Adrenal gland (tissue), 19 donors: ENCODE measurements around the gene SLC52A3. TPM values are rescaled to one million over a fixed set of nuclear protein-coding genes. Genes with fewer than 3 reads are reported as not detected.
"Not testable (repeated sequence)": the region's sequence is repeated elsewhere in the genome, so short reads cannot be mapped to it uniquely, and the experiment has no call there.

ENCODE experiments used
- DNase-seq, 7 donors: peaks; one replicate each; pipeline ENCODE4 v3.0.0-alpha.2; 2019 to 2020
- H3K27ac ChIP-seq, 5 donors: fragments of 200-600 bp; sonication (generic) in 4 of 5; 1 replicate in 3 of 5; 2 replicates in 2 of 5; pipeline versions ENCODE4 v1.5.1 to v1.8.0; 2016 to 2020; ENCODE audit warnings: mild to moderate bottlenecking in 1 of 5
- H3K27me3 ChIP-seq: fragments of 200-600 bp; 2 replicates; pipeline ENCODE4 v1.8.0; 2021
- H3K36me3 ChIP-seq, 2 donors: fragments of 200-600 bp; replicated peaks in 1 of 2; 1 replicate in 1 of 2; 2 replicates in 1 of 2; pipeline versions ENCODE4 v1.5.1 to v1.8.0; 2018 to 2022
- H3K4me1 ChIP-seq, 2 donors: fragments of 200-600 bp; replicated peaks in 1 of 2; 1 replicate in 1 of 2; 2 replicates in 1 of 2; pipeline versions ENCODE4 v1.5.1 to v1.8.0; 2018 to 2021
- H3K4me3 ChIP-seq, 4 donors: fragments of 200-600 bp; sonication (generic) in 3 of 4; one replicate each; pipeline ENCODE4 v1.5.1; 2016 to 2018
- H3K9me3 ChIP-seq, 3 donors: fragments of 200-600 bp; sonication (generic) in 1 of 3; replicated peaks in 1 of 3; 1 replicate in 2 of 3; 2 replicates in 1 of 3; pipeline versions ENCODE4 v1.5.1 to v1.8.0; 2016 to 2021
- CTCF ChIP-seq, 6 experiments: fragments of 450-650 bp in 4 of 6; fragments of 200-600 bp in 2 of 6; sonication (generic) in 1 of 6; IDR thresholded peaks; 1 replicate in 5 of 6; 2 replicates in 1 of 6; pipeline versions ENCODE4 v1.5.1 to v1.8.0; 2016 to 2021; ENCODE audit warnings: antibody characterized with exemption in 6 of 6, mild to moderate bottlenecking in 2 of 6, moderate library complexity in 1 of 6
- POLR2A ChIP-seq, 2 donors: fragments of 450-650 bp; IDR thresholded peaks; one replicate each; pipeline ENCODE4 v1.6.1; 2017; ENCODE audit warnings: antibody characterized with exemption in 2 of 2, mild to moderate bottlenecking in 2 of 2, moderate library complexity in 1 of 2
- WGBS, 4 donors: extraction: QIAGEN DNeasy Blood & Tissue Kit in 2 of 4; methylation state at CpG; one replicate each; pipeline versions ENCODE4 v1.1.5 to v1.1.7; 2013 to 2017; 5-methylcytosine and 5-hydroxymethylcytosine counted together
- intact Hi-C, 2 donors: fragments of 100-400 bp; cut with DNase I; formaldehyde crosslinking; loops; one replicate each; pipeline versions ENCODE4 v1.14.1 to v1.15.0; 2022 to 2023
- long read RNA-seq, 10 donors: library from polyadenylated mRNA in 3 of 10; unstranded in 2 of 10; stranded (forward) in 1 of 10; transcript quantifications; one replicate each; pipeline ENCODE4 v2.0.0 and lab custom pipeline, GENCODE V29; 2021 to 2026
- polyA plus RNA-seq, 3 donors: library from polyadenylated mRNA; stranded (reverse); fragments of 200-250 nt in 2 of 3; fragments of 350-450 nt in 1 of 3; fragmentation: Illumina TruSeq in 1 of 3; extraction: RNeasy Lipid Tissue Mini Kit (QIAGEN cat#74804) in 1 of 3; gene quantifications; one replicate each; pipeline ENCODE4 v1.2.3, GENCODE V29; 2013 to 2014
- total RNA-seq, 9 donors: library from RNA; depleted of rRNA in 4 of 9; stranded (reverse); fragments of >200 nt in 4 of 9; fragments of 120-200 nt in 1 of 9; fragmentation: NEBNext Ultra II Directional in 1 of 9; extraction: Animal tissue kit (Norgen Biotek cat#: 25700) in 1 of 9; gene quantifications; one replicate each; pipeline versions ENCODE4 v1.1.0 to v1.2.4, GENCODE V29; 2013 to 2023
- donor health status: healthy with polysubstance abuse.
- donor health status: Bipolar disorder and iron deficiency.
- donor health status: DM: yes; HTN: yes; CAD: no.
- donor health status: DM: no; HTN: no; CAD: no.
- donor health status: DM: no; HTN: no; CAD: no.
- donor health status: DM: yes; HTN: yes; CAD: no.

The SLC52A3 gene
- 1 to 10 TPM in 1 of 9 donors, under 1 TPM in 7, not detected in 1; 0.15 to 1.2 (median 0.26) TPM for total RNA-seq
- polyA plus RNA-seq, result under 1 TPM; 0.05 to 0.88 (median 0.16) TPM
- long read RNA-seq, donor 1, result 0 reads
- long read RNA-seq, donor 2, result 0 reads
- long read RNA-seq, donor 3, result 0 reads
- long read RNA-seq, donor 4, result 0 reads
- long read RNA-seq, donor 5, partial matches to known transcripts, result 0 of 1 reads
- long read RNA-seq, donor 5, other reads (novel, unspliced or antisense), result 1 of 1 reads
- long read RNA-seq, donor 6, result 0 reads
- long read RNA-seq, donor 7, result 0 reads
- long read RNA-seq, donor 8, result 0 reads
- long read RNA-seq, donor 9, result 0 reads
- long read RNA-seq, donor 10, result 0 reads

GRCh38 chr20:768426-768978 is at the start of gene SLC52A3:
Gene SLC52A3, minus strand, starts transcription at chr20:768500. Its CDS starts 2,726 bp downstream, at chr20:765774.
- peak in 1 of 7 donors; percentile 45 for DNase-seq
- Histone ChIP-seq H3K9me3 (no peaks in the 10 kb centered on the region), H3K4me3 (no peak within 1 kb of the TSS), H3K27me3 (peaks cover 3% of the 10 kb centered on the region), H3K27ac (no peak within 1 kb of the TSS), H3K4me1 (no peaks in the 10 kb centered on the region), H3K36me3 (no peaks in the 10 kb centered on the region)
- intact Hi-C loops, result no loop called here
- TF ChIP-seq CTCF (IDR thresholded peaks at IDR 0.05) (no peak), POLR2A (IDR thresholded peaks at IDR 0.05) (no peak)
- WGBS, 4 donors, result 64 to 73% (median 64%) methylated on average over 11 to 12 of the region's 12 CpGs

GRCh38 chr20:815914-816606 is 47.8 kb upstream of the SLC52A3 start:
- Histone ChIP-seq H3K36me3 (no peaks in the 10 kb centered on the region), H3K4me3 (no peak overlapping the region), H3K4me1 (no peaks in the 10 kb centered on the region), H3K9me3 (no peaks in the 10 kb centered on the region), H3K27ac (no peak overlapping the region), H3K27me3 (peaks cover 19% of the 10 kb centered on the region)
- TF ChIP-seq CTCF (IDR thresholded peaks at IDR 0.05), result peak; percentile 94 to 99 (median 98)
- TF ChIP-seq POLR2A (IDR thresholded peaks at IDR 0.05), result no peak
- intact Hi-C loops, result loop anchor here (5.0 kb wide), 2 partner anchors 141 to 396 kb away; no protein-coding TSS in a partner anchor
- 27 to 41% (median 30%) methylated on average over 11 to 13 of the region's 13 CpGs for WGBS, 4 donors
- peak in 6 of 7 donors; percentile 38 to 79 (median 62) for DNase-seq

- Histone ChIP-seq H3K4me3 (no peak overlapping the region), H3K9me3 (no peaks in the 10 kb centered on the region), H3K27ac (no peak overlapping the region), H3K36me3 (no peaks in the 10 kb centered on the region), H3K27me3 (peaks cover 23% of the 10 kb centered on the region), H3K4me1 (no peaks in the 10 kb centered on the region)
- no peak for TF ChIP-seq POLR2A (IDR thresholded peaks at IDR 0.05)
- intact Hi-C loops, result loop anchor here (5.0 kb wide), 2 partner anchors 142 to 397 kb away; no protein-coding TSS in a partner anchor
- 67 to 79% (median 69%) methylated on average over 5 to 10 of the region's 10 CpGs for WGBS, 4 donors
- DNase-seq, result no peak
Observed at GRCh38 chr20:815226-815625, 46.9 kb upstream of the SLC52A3 start.

GRCh38 chr20:813390-813789 is 45.1 kb upstream of the SLC52A3 start:
- no peak overlapping the region for H3K4me3 ChIP-seq
- no peaks in the 10 kb centered on the region for H3K4me1 ChIP-seq
- no peak overlapping the region for H3K27ac ChIP-seq
- no peaks in the 10 kb centered on the region for H3K9me3 ChIP-seq
- H3K36me3 ChIP-seq, result no peaks in the 10 kb centered on the region
- no peak for DNase-seq
- peaks cover 26% of the 10 kb centered on the region for H3K27me3 ChIP-seq
- intact Hi-C loops, result no loop called here
- 48 to 58% (median 50%) methylated on average over 8 of the region's 8 CpGs for WGBS, 4 donors
- no peak for TF ChIP-seq CTCF (IDR thresholded peaks at IDR 0.05)
- no peak for TF ChIP-seq POLR2A (IDR thresholded peaks at IDR 0.05)

- peaks cover 35% of the 10 kb centered on the region for H3K27me3 ChIP-seq
- intact Hi-C loops, H3K4me1 ChIP-seq, DNase-seq, H3K4me3 ChIP-seq, H3K27ac ChIP-seq, H3K9me3 ChIP-seq, H3K36me3 ChIP-seq: not testable (repeated sequence)
- WGBS, 4 donors, result 39 to 59% (median 40%) methylated on average over 2 of the region's 2 CpGs
Observed at GRCh38 chr20:812435-812814, 44.1 kb upstream of the SLC52A3 start.

GRCh38 chr20:811776-812434 is 43.6 kb upstream of the SLC52A3 start:
- H3K4me1 ChIP-seq, H3K4me3 ChIP-seq, intact Hi-C loops, H3K27ac ChIP-seq, DNase-seq, H3K36me3 ChIP-seq, H3K9me3 ChIP-seq: not testable (repeated sequence)
- WGBS, 4 donors, result 54 to 69% (median 63%) methylated on average over 13 of the region's 13 CpGs
- H3K27me3 ChIP-seq, result peaks cover 35% of the 10 kb centered on the region
